Measurements from ENCODE around the gene SUGCT. TPM values are rescaled to one million over a fixed set of nuclear protein-coding genes. Genes with fewer than 3 reads are reported as not detected.

Gene SUGCT
- total and polyA plus RNA-seq, 12 donors, result 8.4 to 96.4 (median 25.5) TPM

DNA sequence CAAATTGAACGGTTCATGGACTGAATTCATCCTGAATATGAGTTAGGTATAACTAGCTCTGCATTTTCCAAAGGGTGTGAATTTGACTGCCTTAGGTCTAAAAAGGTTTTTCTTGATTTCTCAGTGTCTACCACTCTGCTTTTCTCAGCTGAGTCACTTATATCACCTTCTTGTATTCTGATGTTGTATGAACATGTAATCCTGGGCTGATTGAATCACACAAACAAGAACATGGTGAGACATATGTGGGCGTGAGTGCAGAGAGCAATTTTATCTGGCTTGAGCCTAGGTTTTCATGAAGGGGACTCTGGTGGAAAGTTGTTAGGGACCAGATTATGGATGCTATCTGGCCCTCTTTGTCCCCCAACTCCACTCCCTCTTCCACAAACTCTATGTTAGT, 239.8 kb downstream of the SUGCT start:
- WGBS, 4 donors, result 92 to 97% (median 94%) methylated on average over 2 of the region's 2 CpGs
- H3K27me3 ChIP-seq, result no peaks in the 10 kb centered on the region
- H3K36me3 ChIP-seq (replicated peaks in 1 of 2), result no peaks in the 10 kb centered on the region
- H3K27ac ChIP-seq, result no peak overlapping the region
- no peak for DNase-seq
- intact Hi-C loops (cut with DNase I), result no loop called here
- no peak overlapping the region for H3K4me3 ChIP-seq
- H3K9me3 ChIP-seq (replicated peaks in 1 of 3), result no peaks in the 10 kb centered on the region
- TF ChIP-seq, protein P1, sequence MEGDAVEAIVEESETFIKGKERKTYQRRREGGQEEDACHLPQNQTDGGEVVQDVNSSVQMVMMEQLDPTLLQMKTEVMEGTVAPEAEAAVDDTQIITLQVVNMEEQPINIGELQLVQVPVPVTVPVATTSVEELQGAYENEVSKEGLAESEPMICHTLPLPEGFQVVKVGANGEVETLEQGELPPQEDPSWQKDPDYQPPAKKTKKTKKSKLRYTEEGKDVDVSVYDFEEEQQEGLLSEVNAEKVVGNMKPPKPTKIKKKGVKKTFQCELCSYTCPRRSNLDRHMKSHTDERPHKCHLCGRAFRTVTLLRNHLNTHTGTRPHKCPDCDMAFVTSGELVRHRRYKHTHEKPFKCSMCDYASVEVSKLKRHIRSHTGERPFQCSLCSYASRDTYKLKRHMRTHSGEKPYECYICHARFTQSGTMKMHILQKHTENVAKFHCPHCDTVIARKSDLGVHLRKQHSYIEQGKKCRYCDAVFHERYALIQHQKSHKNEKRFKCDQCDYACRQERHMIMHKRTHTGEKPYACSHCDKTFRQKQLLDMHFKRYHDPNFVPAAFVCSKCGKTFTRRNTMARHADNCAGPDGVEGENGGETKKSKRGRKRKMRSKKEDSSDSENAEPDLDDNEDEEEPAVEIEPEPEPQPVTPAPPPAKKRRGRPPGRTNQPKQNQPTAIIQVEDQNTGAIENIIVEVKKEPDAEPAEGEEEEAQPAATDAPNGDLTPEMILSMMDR (IDR thresholded peaks at IDR 0.05), result no peak
- TF ChIP-seq POLR2A (IDR thresholded peaks at IDR 0.05), result no peak
- no peaks in the 10 kb centered on the region for H3K4me1 ChIP-seq (replicated peaks in 1 of 2)

GRCh38 chr7:40380111-40380510, 245.3 kb downstream of the SUGCT start:
- no peak for TF ChIP-seq POLR2A (IDR thresholded peaks at IDR 0.05)
- TF ChIP-seq, protein P1 (IDR thresholded peaks at IDR 0.05), result no peak
- H3K9me3 ChIP-seq (replicated peaks in 1 of 3), result no peaks in the 10 kb centered on the region
- H3K27me3 ChIP-seq, result no peaks in the 10 kb centered on the region
- H3K27ac ChIP-seq, result no peak overlapping the region
- no peak overlapping the region for H3K4me3 ChIP-seq
- H3K36me3 ChIP-seq (replicated peaks in 1 of 2), result no peaks in the 10 kb centered on the region
- DNase-seq, result no peak
- intact Hi-C loops (cut with DNase I), result no loop called here
- 83 to 92% (median 88%) methylated on average over 4 of the region's 4 CpGs for WGBS, 4 donors
- H3K4me1 ChIP-seq (replicated peaks in 1 of 2), result no peaks in the 10 kb centered on the region

GRCh38 chr7:40382145-40382544, 247.3 kb downstream of the SUGCT start:
- WGBS, 4 donors, result 72 to 81% (median 76%) methylated on average over 1 of the region's 1 CpG

DNA sequence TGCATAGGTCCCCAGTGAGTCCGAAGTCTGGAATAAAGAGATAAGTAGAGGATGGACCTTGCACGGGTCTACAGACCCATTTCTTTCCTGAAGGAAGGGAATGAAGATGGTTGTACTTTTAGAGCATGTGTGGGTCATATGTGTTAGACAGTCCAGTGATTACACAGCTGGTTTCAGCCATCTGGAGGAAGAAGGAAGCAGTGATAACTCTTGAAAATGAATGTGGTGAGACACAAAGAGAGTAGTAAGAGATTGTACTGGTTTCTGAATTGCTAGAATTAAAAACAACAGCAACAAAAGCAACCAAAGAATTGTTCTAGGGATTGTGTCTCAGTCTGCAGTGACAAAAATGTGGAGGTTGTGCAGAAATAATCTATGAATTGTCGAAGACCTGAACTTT, 258.9 kb downstream of the SUGCT start:
- no peak for DNase-seq
- H3K36me3 ChIP-seq (replicated peaks in 1 of 2), result no peaks in the 10 kb centered on the region
- no peaks in the 10 kb centered on the region for H3K4me1 ChIP-seq (replicated peaks in 1 of 2)
- H3K27ac ChIP-seq, result no peak overlapping the region
- TF ChIP-seq, protein P1 (IDR thresholded peaks at IDR 0.05), result no peak
- TF ChIP-seq POLR2A (IDR thresholded peaks at IDR 0.05), result no peak
- intact Hi-C loops (cut with DNase I), result no loop called here
- no peaks in the 10 kb centered on the region for H3K27me3 ChIP-seq
- 78 to 83% (median 81%) methylated on average over 3 of the region's 3 CpGs for WGBS, 4 donors
- H3K4me3 ChIP-seq, result no peak overlapping the region
- H3K9me3 ChIP-seq (replicated peaks in 1 of 3), result no peaks in the 10 kb centered on the region

More at GRCh38 chr7:40382145-40382544, 247.3 kb downstream of the SUGCT start:
- Histone ChIP-seq H3K9me3 (replicated peaks in 1 of 3) (no peaks in the 10 kb centered on the region), H3K4me3 (no peak overlapping the region), H3K27me3 (no peaks in the 10 kb centered on the region), H3K4me1 (replicated peaks in 1 of 2) (no peaks in the 10 kb centered on the region), H3K36me3 (replicated peaks in 1 of 2) (no peaks in the 10 kb centered on the region), H3K27ac (no peak overlapping the region)
- DNase-seq, result no peak
- intact Hi-C loops (cut with DNase I), result no loop called here
- no peak for TF ChIP-seq POLR2A (IDR thresholded peaks at IDR 0.05)
- TF ChIP-seq, protein P1 (IDR thresholded peaks at IDR 0.05), result no peak
